Body of pancreas (tissue), 4 donors: ENCODE data around the gene KRT80.

Experiments
- POLR2A ChIP-seq, 3 donors: fragments of 450-650 bp; IDR thresholded peaks; one replicate each; pipeline ENCODE4 v1.6.1; 2016; ENCODE audit warnings: antibody characterized with exemption in 3 of 3, mild to moderate bottlenecking in 2 of 3
- TF ChIP-seq, protein P1 (sequence below), 7 experiments: fragments of 450-650 bp in 4 of 7; fragments of 200-600 bp in 3 of 7; sonication (generic) in 3 of 7; IDR thresholded peaks; one replicate each; pipeline ENCODE4 v1.5.1; 2016 to 2019; ENCODE audit warnings: antibody characterized with exemption in 7 of 7

DNA sequence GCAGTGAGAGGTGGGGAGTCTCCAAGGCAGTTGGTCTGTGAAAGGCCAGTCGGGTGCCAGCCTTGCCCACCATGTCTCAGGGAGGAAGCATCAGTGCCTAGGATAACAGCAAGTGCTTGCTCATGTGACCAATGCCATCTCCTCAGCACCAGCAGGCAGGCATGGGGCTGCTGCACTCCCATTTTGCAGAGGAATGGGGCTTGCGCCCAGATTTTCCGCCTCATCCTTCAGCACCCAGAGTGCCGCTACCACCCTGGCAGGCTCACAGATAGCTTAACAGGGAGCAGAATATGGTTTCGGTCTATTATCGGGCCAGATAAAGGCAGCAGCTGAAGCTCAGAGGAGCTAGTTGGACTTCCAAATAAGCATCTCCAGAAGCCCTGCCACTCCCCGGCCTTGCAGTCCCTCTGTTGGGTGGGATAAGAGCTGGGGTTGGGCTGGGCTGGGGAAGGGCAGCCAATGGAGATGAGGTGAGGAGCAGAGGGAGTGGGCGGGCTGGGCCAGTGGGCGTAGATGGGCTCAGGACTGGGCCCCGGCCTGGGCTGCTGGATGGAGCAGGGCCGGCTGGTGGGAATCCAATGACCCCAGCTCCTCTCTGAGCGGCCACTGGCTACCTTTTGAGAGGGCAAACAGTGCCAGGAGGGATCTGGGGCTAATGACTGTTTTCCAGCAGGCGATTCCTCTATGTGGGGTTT lies 8.4 kb upstream of the KRT80 start:
- no peak for TF ChIP-seq POLR2A (IDR thresholded peaks at IDR 0.05)
- TF ChIP-seq, protein P1, sequence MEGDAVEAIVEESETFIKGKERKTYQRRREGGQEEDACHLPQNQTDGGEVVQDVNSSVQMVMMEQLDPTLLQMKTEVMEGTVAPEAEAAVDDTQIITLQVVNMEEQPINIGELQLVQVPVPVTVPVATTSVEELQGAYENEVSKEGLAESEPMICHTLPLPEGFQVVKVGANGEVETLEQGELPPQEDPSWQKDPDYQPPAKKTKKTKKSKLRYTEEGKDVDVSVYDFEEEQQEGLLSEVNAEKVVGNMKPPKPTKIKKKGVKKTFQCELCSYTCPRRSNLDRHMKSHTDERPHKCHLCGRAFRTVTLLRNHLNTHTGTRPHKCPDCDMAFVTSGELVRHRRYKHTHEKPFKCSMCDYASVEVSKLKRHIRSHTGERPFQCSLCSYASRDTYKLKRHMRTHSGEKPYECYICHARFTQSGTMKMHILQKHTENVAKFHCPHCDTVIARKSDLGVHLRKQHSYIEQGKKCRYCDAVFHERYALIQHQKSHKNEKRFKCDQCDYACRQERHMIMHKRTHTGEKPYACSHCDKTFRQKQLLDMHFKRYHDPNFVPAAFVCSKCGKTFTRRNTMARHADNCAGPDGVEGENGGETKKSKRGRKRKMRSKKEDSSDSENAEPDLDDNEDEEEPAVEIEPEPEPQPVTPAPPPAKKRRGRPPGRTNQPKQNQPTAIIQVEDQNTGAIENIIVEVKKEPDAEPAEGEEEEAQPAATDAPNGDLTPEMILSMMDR (IDR thresholded peaks at IDR 0.05) = no peak
